Measurements from ENCODE around the gene GRIN2C. TPM values are rescaled to one million over a fixed set of nuclear protein-coding genes. Genes with fewer than 3 reads are reported as not detected.
A peak's percentile ranks its signal among the peaks of the same experiment; 100 is the strongest.
"Not testable (repeated sequence)": the region's sequence is repeated elsewhere in the genome, so short reads cannot be mapped to it uniquely, and the experiment has no call there.

GRIN2C gene
- total RNA-seq, 1 donor from 2014 or later: 0.12 TPM

GRCh38 chr17:74871356-74872076, 11.8 kb upstream of the GRIN2C start:
- no peaks in the 10 kb centered on the region for H3K36me3 Mint-ChIP-seq (ENCODE audit: unreplicated experiment)
- peaks cover 18% of the 10 kb centered on the region for H3K27me3 Mint-ChIP-seq (ENCODE audit: unreplicated experiment)
- H3K9me3 Mint-ChIP-seq (ENCODE audit: unreplicated experiment): peaks cover 12% of the 10 kb centered on the region
- TF ChIP-seq CTCF (IDR thresholded peaks at IDR 0.05; ENCODE audit: partially characterized antibody, unreplicated experiment): no peak
- H3K4me1 Mint-ChIP-seq (ENCODE audit: low read depth, unreplicated experiment): peaks cover 6% of the 10 kb centered on the region
- no peak for DNase-seq
- peak overlapping the region; percentile 77 for H3K4me3 Mint-ChIP-seq (ENCODE audit: unreplicated experiment)
- H3K27ac Mint-ChIP-seq (ENCODE audit: unreplicated experiment): no peak overlapping the region

- DNase-seq: no peak
- Mint-ChIP-seq H3K27me3 (ENCODE audit: unreplicated experiment) (peaks cover 16% of the 10 kb centered on the region), H3K27ac (ENCODE audit: unreplicated experiment) (no peak overlapping the region), H3K4me1 (ENCODE audit: low read depth, unreplicated experiment) (peaks cover 6% of the 10 kb centered on the region), H3K4me3 (ENCODE audit: unreplicated experiment) (no peak overlapping the region), H3K36me3 (ENCODE audit: unreplicated experiment) (no peaks in the 10 kb centered on the region), H3K9me3 (ENCODE audit: unreplicated experiment) (peaks cover 12% of the 10 kb centered on the region)
- no peak for TF ChIP-seq CTCF (IDR thresholded peaks at IDR 0.05; ENCODE audit: partially characterized antibody, unreplicated experiment)
Observed at GRCh38 chr17:74870512-74870911, 10.8 kb upstream of the GRIN2C start.

- H3K27ac Mint-ChIP-seq (ENCODE audit: unreplicated experiment); H3K4me1 Mint-ChIP-seq (ENCODE audit: low read depth, unreplicated experiment); H3K36me3 Mint-ChIP-seq (ENCODE audit: unreplicated experiment); H3K4me3 Mint-ChIP-seq (ENCODE audit: unreplicated experiment); DNase-seq: not testable (repeated sequence)
- peaks cover 12% of the 10 kb centered on the region for H3K9me3 Mint-ChIP-seq (ENCODE audit: unreplicated experiment)
- H3K27me3 Mint-ChIP-seq (ENCODE audit: unreplicated experiment): peaks cover 16% of the 10 kb centered on the region
Observed at GRCh38 chr17:74870028-74870427, 10.3 kb upstream of the GRIN2C start.

- no peak for DNase-seq
- Mint-ChIP-seq H3K4me1 (ENCODE audit: low read depth, unreplicated experiment) (peaks cover 5% of the 10 kb centered on the region), H3K27ac (ENCODE audit: unreplicated experiment) (no peak overlapping the region), H3K27me3 (ENCODE audit: unreplicated experiment) (peaks cover 16% of the 10 kb centered on the region), H3K4me3 (ENCODE audit: unreplicated experiment) (no peak overlapping the region), H3K9me3 (ENCODE audit: unreplicated experiment) (peaks cover 11% of the 10 kb centered on the region), H3K36me3 (ENCODE audit: unreplicated experiment) (no peaks in the 10 kb centered on the region)
- no peak for TF ChIP-seq CTCF (IDR thresholded peaks at IDR 0.05; ENCODE audit: partially characterized antibody, unreplicated experiment)
Observed at GRCh38 chr17:74868908-74869255, 9.2 kb upstream of the GRIN2C start.

- DNase-seq: no peak
- TF ChIP-seq CTCF (IDR thresholded peaks at IDR 0.05; ENCODE audit: partially characterized antibody, unreplicated experiment): no peak
- Mint-ChIP-seq H3K27ac (ENCODE audit: unreplicated experiment) (no peak overlapping the region), H3K27me3 (ENCODE audit: unreplicated experiment) (peaks cover 18% of the 10 kb centered on the region), H3K4me1 (ENCODE audit: low read depth, unreplicated experiment) (peaks cover 3% of the 10 kb centered on the region), H3K36me3 (ENCODE audit: unreplicated experiment) (no peaks in the 10 kb centered on the region), H3K9me3 (ENCODE audit: unreplicated experiment) (peaks cover 7% of the 10 kb centered on the region), H3K4me3 (ENCODE audit: unreplicated experiment) (no peak overlapping the region)
Observed at GRCh38 chr17:74868251-74868907, 8.7 kb upstream of the GRIN2C start.
